SK-N-SH (cell line): ENCODE data around the gene AFAP1L2. TPM values are rescaled to one million over a fixed set of nuclear protein-coding genes. Genes with fewer than 3 reads are reported as not detected.

ENCODE experiments used
- CTCF ChIA-PET: fragments of 300-600, 350-600 bp; formaldehyde crosslinking; extraction: SDS; loops from one replicate; lab custom pipeline; 2021; lab: Yijun Ruan, JAX
- POLR2A ChIA-PET: fragments of 350-600 bp; sonication (Branson Sonifier 250); formaldehyde crosslinking; extraction: SDS; loops from one replicate; lab custom pipeline; 2020; ENCODE audit warnings: antibody characterized with exemption, inconsistent platforms; lab: Yijun Ruan, JAX
- DNase-seq: peaks from one replicate; pipeline ENCODE4 v3.0.0; 2012
- H2AFZ ChIP-seq: fragments of 200-600 bp; sonication (generic); 2 replicates; pipeline ENCODE4 v1.8.1; 2016; ENCODE audit warnings: antibody characterized with exemption, mild to moderate bottlenecking, low read depth
- H3F3A ChIP-seq: fragments of 200-600 bp; sonication (generic); replicated peaks from 2 replicates; pipeline ENCODE3; 2016; ENCODE audit warnings: antibody characterized with exemption, mild to moderate bottlenecking; ENCODE audit not compliant: insufficient read depth
- H3K27ac ChIP-seq, 2 experiments: fragments of 200-500 bp in 1 of 2; fragments of 200-600 bp in 1 of 2; sonication (Bioruptor generic) in 1 of 2; sonication (generic), shearing (Covaris generic) in 1 of 2; 2 replicates each; pipeline versions ENCODE4 v1.5.1 to v1.6.1; 2014 to 2016; ENCODE audit warnings: low read depth in 2 of 2, inconsistent platforms in 1 of 2, low read length in 1 of 2, mild to moderate bottlenecking in 1 of 2, mixed read lengths in 1 of 2
- H3K27me3 ChIP-seq: fragments of 200-600 bp; sonication (generic), shearing (Covaris generic); 2 replicates; pipeline ENCODE4 v1.6.1; 2016; ENCODE audit warnings: mixed run types; ENCODE audit not compliant: insufficient read depth
- H3K36me3 ChIP-seq, 2 experiments: fragments of 200-500 bp in 1 of 2; fragments of 200-600 bp in 1 of 2; sonication (Bioruptor generic) in 1 of 2; sonication (generic) in 1 of 2; replicated peaks in 1 of 2; 2 replicates each; pipeline versions ENCODE3 to v1.5.1; 2014 to 2016; ENCODE audit warnings: low read length in 1 of 2, mild to moderate bottlenecking in 1 of 2; ENCODE audit not compliant: insufficient read depth in 2 of 2, control insufficient read depth in 1 of 2
- H3K4me1 ChIP-seq, 2 experiments: fragments of 200-500 bp in 1 of 2; fragments of 200-600 bp in 1 of 2; sonication (Bioruptor generic) in 1 of 2; sonication (generic), shearing (Covaris generic) in 1 of 2; 2 replicates each; pipeline versions ENCODE4 v1.5.1 to v1.6.1; 2014 to 2016; ENCODE audit warnings: low read depth in 1 of 2, low read length in 1 of 2, mixed run types in 1 of 2; ENCODE audit not compliant: insufficient read depth in 2 of 2, control insufficient read depth in 1 of 2
- H3K4me2 ChIP-seq: fragments of 200-600 bp; sonication (generic), shearing (Covaris generic); 2 replicates; pipeline ENCODE4 v1.6.1; 2017; ENCODE audit warnings: mixed run types
- H3K4me3 ChIP-seq, 2 experiments: fragments of 200-500 bp in 1 of 2; fragments of 200-600 bp in 1 of 2; sonication (Bioruptor generic) in 1 of 2; sonication (generic), shearing (Covaris generic) in 1 of 2; 2 replicates each; pipeline versions ENCODE4 v1.5.1 to v1.8.1; 2014 to 2016; ENCODE audit warnings: low read depth in 2 of 2, inconsistent platforms in 1 of 2, low read length in 1 of 2, mild to moderate bottlenecking in 1 of 2, mixed read lengths in 1 of 2, moderate library complexity in 1 of 2
- H3K79me2 ChIP-seq: fragments of 200-600 bp; sonication (generic); 2 replicates; pipeline ENCODE4 v1.8.1; 2017; ENCODE audit warnings: mild to moderate bottlenecking; ENCODE audit not compliant: insufficient read depth
- H3K9ac ChIP-seq: fragments of 200-600 bp; sonication (generic); 2 replicates; pipeline ENCODE4 v1.6.1; 2017; ENCODE audit warnings: mixed run types
- H3K9me2 ChIP-seq: fragments of 200-600 bp; sonication (generic); 2 replicates; pipeline ENCODE4 v1.6.1; 2017; ENCODE audit warnings: mixed run types
- H3K9me3 ChIP-seq: fragments of 200-600 bp; sonication (generic); 2 replicates; pipeline ENCODE4 v1.6.1; 2017; ENCODE audit warnings: mixed run types, mild to moderate bottlenecking, moderate library complexity
- H4K20me1 ChIP-seq: fragments of 200-600 bp; sonication (generic); 2 replicates; pipeline ENCODE4 v1.6.1; 2017; ENCODE audit warnings: mild to moderate bottlenecking, mixed run types; ENCODE audit not compliant: insufficient read depth
- CHD2 ChIP-seq: fragments of 150-350 bp; IDR thresholded peaks from 2 replicates; pipeline ENCODE4 v1.6.1; 2018; ENCODE audit warnings: low read length; ENCODE audit not compliant: partially characterized antibody
- EP300 ChIP-seq, 2 experiments: IDR thresholded peaks; 2 replicates each; pipeline versions ENCODE4 v1.4.0 to v1.6.1; 2012; ENCODE audit warnings: borderline replicate concordance in 1 of 2, low read depth in 1 of 2, low read length in 1 of 2
- GABPA ChIP-seq: IDR thresholded peaks from 2 replicates; pipeline ENCODE4 v1.4.0; 2012; ENCODE audit warnings: low read depth, mild to moderate bottlenecking
- JUND ChIP-seq: IDR thresholded peaks from 2 replicates; pipeline ENCODE4 v1.4.0; 2012
- MXI1 ChIP-seq: IDR thresholded peaks from 2 replicates; pipeline ENCODE4 v1.6.1; 2012; ENCODE audit warnings: mild to moderate bottlenecking, low read depth, low read length, improper control_type of control experiment
- POLR2AphosphoS5 ChIP-seq: IDR thresholded peaks from 2 replicates; pipeline ENCODE4 v1.6.1; 2012; ENCODE audit warnings: low read depth, low read length
- RAD21 ChIP-seq: IDR thresholded peaks from 2 replicates; pipeline ENCODE4 v1.6.1; 2012; ENCODE audit warnings: mild to moderate bottlenecking, low read length
- RCOR1 ChIP-seq: fragments of 150-350 bp; IDR thresholded peaks from 2 replicates; pipeline ENCODE4 v1.6.1; 2017; ENCODE audit warnings: antibody characterized with exemption, low read length
- SIN3A ChIP-seq: IDR thresholded peaks from 2 replicates; pipeline ENCODE4 v1.6.1; 2012; ENCODE audit warnings: low read depth, mild to moderate bottlenecking, low read length, moderate library complexity, borderline replicate concordance
- SMC3 ChIP-seq: IDR thresholded peaks from 2 replicates; pipeline ENCODE4 v1.6.1; 2012; ENCODE audit warnings: low read depth, low read length, improper control_type of control experiment
- YY1 ChIP-seq: IDR thresholded peaks from 2 replicates; pipeline ENCODE4 v1.4.0; 2012; ENCODE audit warnings: low read depth, mild to moderate bottlenecking
- WGBS: methylation state at CpG from one replicate; pipeline ENCODE4 v1.1.6; 2017; ENCODE audit warnings: low lambda C conversion rate; 5-methylcytosine and 5-hydroxymethylcytosine counted together
- polyA plus RNA-seq, 3 experiments: library from polyadenylated mRNA; depleted of rRNA; stranded (reverse); fragments of >200 nt; gene quantifications; 2 replicates each; pipeline ENCODE4 v1.2.3, GENCODE V29; 2012
- TF ChIP-seq, protein P1 (sequence below): IDR thresholded peaks from 2 replicates; pipeline ENCODE4 v1.4.0; 2012; ENCODE audit warnings: low read depth, borderline replicate concordance

Gene AFAP1L2
- polyA plus RNA-seq, 1 of the 3 experiments (the other 2 are of a cell fraction) = 0.54 TPM

DNA sequence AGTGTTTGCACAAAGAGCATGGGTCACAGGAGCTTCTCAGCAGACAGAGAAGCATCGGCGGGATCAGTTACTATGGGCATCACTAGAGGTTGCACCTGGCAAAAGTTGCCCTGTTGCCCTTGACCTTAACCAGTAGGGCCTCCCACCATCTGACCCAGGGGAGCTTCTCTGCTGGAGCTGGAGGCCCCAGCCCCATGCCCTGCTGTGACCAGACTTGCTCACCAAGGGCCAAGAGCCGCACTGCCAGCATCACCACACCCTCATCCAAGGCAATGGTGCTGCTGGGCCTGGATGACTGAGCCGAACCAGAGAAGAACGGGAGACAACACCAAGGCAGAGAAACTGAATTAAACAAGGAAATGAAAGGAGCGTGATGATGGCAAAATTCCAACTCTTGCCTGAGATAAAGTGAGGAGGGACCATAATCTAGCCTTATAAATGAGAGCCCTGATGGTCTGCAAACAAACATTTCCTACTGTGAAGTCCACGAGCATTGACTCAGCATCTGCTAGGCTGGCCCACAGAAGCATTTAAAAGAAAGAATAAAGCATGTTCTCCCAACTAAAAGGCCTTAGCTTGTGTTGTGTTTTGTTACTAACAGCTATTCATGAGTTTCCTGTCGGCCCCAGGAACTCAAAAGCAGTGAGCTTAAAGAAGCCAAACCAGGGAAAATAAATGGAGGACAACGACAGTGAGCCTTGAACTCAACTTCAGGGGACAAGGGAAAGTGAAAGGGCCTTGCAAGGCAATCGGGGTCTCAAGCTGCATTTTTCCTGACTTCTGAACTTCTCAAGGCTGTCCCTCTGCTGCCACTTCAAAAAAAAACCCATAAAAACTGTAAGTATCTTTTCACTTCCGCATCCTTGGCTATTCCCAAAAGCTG lies 60.4 kb downstream of the AFAP1L2 start:
- Histone ChIP-seq H3K9ac (no peak overlapping the region), H3K27me3 (no peaks in the 10 kb centered on the region), H3K27ac (no peak overlapping the region), H3K9me2 (no peaks in the 10 kb centered on the region), H3K79me2 (no peaks in the 10 kb centered on the region), H3K4me3 (no peak overlapping the region), H3K9me3 (no peaks in the 10 kb centered on the region), H3K36me3 (no peaks in the 10 kb centered on the region), H3K4me1 (no peaks in the 10 kb centered on the region), H3F3A (no peaks in the 10 kb centered on the region), H4K20me1 (no peaks in the 10 kb centered on the region), H2AFZ (no peak overlapping the region), H3K4me2 (no peak overlapping the region)
- WGBS = 72% methylated on average over 11 of the region's 11 CpGs
- TF ChIP-seq JUND (no peak), SMC3 (no peak), YY1 (no peak)
- ChIA-PET CTCF (interaction anchor here (0.5 to 3.3 kb wide), 4 partner anchors 40 to 627 kb away, joined by 3 to 9 read pairs (median 3); no protein-coding TSS in a partner anchor), POLR2A (no interaction called here)
- no peak for DNase-seq

GRCh38 chr10:114342976-114343375 lies 61.3 kb downstream of the AFAP1L2 start:
- no peak overlapping the region for H3K9ac ChIP-seq
- CTCF ChIA-PET = interaction anchor here (0.5 to 3.3 kb wide), 3 partner anchors 39 to 132 kb away, joined by 3 to 9 read pairs (median 3); no protein-coding TSS in a partner anchor
- H3K4me2 ChIP-seq = no peak overlapping the region
- H4K20me1 ChIP-seq = no peaks in the 10 kb centered on the region
- H3K9me3 ChIP-seq = no peaks in the 10 kb centered on the region
- H2AFZ ChIP-seq = no peak overlapping the region
- POLR2A ChIA-PET = no interaction called here
- no peak overlapping the region for H3K4me3 ChIP-seq
- H3K36me3 ChIP-seq = no peaks in the 10 kb centered on the region
- DNase-seq = no peak
- H3K79me2 ChIP-seq = no peaks in the 10 kb centered on the region
- H3K4me1 ChIP-seq = no peaks in the 10 kb centered on the region
- no peaks in the 10 kb centered on the region for H3K9me2 ChIP-seq
- no peaks in the 10 kb centered on the region for H3F3A ChIP-seq
- H3K27ac ChIP-seq = no peak overlapping the region
- H3K27me3 ChIP-seq = no peaks in the 10 kb centered on the region
- WGBS = 61% methylated on average over 2 of the region's 2 CpGs
- TF ChIP-seq, protein P1, sequence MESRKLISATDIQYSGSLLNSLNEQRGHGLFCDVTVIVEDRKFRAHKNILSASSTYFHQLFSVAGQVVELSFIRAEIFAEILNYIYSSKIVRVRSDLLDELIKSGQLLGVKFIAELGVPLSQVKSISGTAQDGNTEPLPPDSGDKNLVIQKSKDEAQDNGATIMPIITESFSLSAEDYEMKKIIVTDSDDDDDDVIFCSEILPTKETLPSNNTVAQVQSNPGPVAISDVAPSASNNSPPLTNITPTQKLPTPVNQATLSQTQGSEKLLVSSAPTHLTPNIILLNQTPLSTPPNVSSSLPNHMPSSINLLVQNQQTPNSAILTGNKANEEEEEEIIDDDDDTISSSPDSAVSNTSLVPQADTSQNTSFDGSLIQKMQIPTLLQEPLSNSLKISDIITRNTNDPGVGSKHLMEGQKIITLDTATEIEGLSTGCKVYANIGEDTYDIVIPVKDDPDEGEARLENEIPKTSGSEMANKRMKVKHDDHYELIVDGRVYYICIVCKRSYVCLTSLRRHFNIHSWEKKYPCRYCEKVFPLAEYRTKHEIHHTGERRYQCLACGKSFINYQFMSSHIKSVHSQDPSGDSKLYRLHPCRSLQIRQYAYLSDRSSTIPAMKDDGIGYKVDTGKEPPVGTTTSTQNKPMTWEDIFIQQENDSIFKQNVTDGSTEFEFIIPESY = no peak
- TF ChIP-seq RCOR1 = no peak
- no peak for TF ChIP-seq RAD21
- TF ChIP-seq MXI1 = no peak
- no peak for TF ChIP-seq EP300 (IDR thresholded peaks at IDR 0.05; ENCODE audit: borderline replicate concordance in 1 of 2, low read depth in 1 of 2, low read length in 1 of 2)
- no peak for TF ChIP-seq CHD2
- TF ChIP-seq SIN3A = no peak
- no peak for TF ChIP-seq POLR2AphosphoS5
- no peak for TF ChIP-seq GABPA
- TF ChIP-seq JUND = no peak
